Spleen (tissue), 11 donors: ENCODE results near the gene SNX10. TPM values are rescaled to one million over a fixed set of nuclear protein-coding genes. Genes with fewer than 3 reads are reported as not detected.

ENCODE experiments used
- DNase-seq: peaks from one replicate; pipeline ENCODE4 v3.0.0-alpha.2; 2020
- H3K27ac ChIP-seq, 8 donors: fragments of 200-600 bp; sonication (generic) in 7 of 8; 1 replicate in 4 of 8; 2 replicates in 4 of 8; pipeline versions ENCODE4 v1.5.0 to v1.8.0; 2016 to 2021; ENCODE audit warnings: inconsistent platforms in 4 of 8, mild to moderate bottlenecking in 4 of 8, moderate library complexity in 1 of 8
- H3K27me3 ChIP-seq, 7 donors: fragments of 200-600 bp; sonication (generic) in 6 of 7; replicated peaks in 1 of 7; 1 replicate in 4 of 7; 2 replicates in 3 of 7; pipeline versions ENCODE4 v1.5.0 to v1.8.0; 2016 to 2021; ENCODE audit warnings: inconsistent platforms in 3 of 7, mild to moderate bottlenecking in 1 of 7
- H3K36me3 ChIP-seq, 6 donors: fragments of 200-600 bp; sonication (generic) in 5 of 6; 1 replicate in 4 of 6; 2 replicates in 2 of 6; pipeline versions ENCODE4 v1.5.0 to v1.8.0; 2016 to 2021; ENCODE audit warnings: inconsistent platforms in 2 of 6
- H3K4me1 ChIP-seq, 6 donors: fragments of 200-600 bp; sonication (generic) in 5 of 6; 1 replicate in 3 of 6; 2 replicates in 3 of 6; pipeline versions ENCODE4 v1.5.0 to v1.8.0; 2016 to 2021; ENCODE audit warnings: inconsistent platforms in 3 of 6
- H3K4me3 ChIP-seq, 8 donors: fragments of 200-600 bp; sonication (generic) in 7 of 8; 1 replicate in 4 of 8; 2 replicates in 4 of 8; pipeline versions ENCODE4 v1.5.0 to v1.8.0; 2016 to 2021; ENCODE audit warnings: inconsistent platforms in 4 of 8, mild to moderate bottlenecking in 4 of 8, moderate library complexity in 2 of 8
- H3K9me3 ChIP-seq, 8 donors: fragments of 200-600 bp; sonication (generic) in 7 of 8; 1 replicate in 4 of 8; 2 replicates in 4 of 8; pipeline versions ENCODE4 v1.5.0 to v1.8.0; 2016 to 2021; ENCODE audit warnings: inconsistent platforms in 4 of 8
- CTCF ChIP-seq, 11 experiments: fragments of 200-600 bp in 7 of 11; fragments of 450-650 bp in 4 of 11; sonication (generic) in 4 of 11; IDR thresholded peaks in 8 of 11; conservative IDR thresholded peaks in 3 of 11; 1 replicate in 7 of 11; 2 replicates in 4 of 11; pipeline versions ENCODE4 v1.4.0 to v1.8.0; 2016 to 2021; ENCODE audit warnings: antibody characterized with exemption in 11 of 11, inconsistent platforms in 4 of 11, mild to moderate bottlenecking in 1 of 11
- POLR2A ChIP-seq, 3 donors: fragments of 450-650 bp; IDR thresholded peaks; one replicate each; pipeline ENCODE4 v1.5.1; 2017; ENCODE audit warnings: antibody characterized with exemption in 3 of 3, mild to moderate bottlenecking in 1 of 3
- POLR2AphosphoS5 ChIP-seq, 3 donors: sonication (generic); formaldehyde crosslinking; IDR thresholded peaks; one replicate each; pipeline ENCODE4 v1.5.1; 2017; ENCODE audit warnings: antibody characterized with exemption in 3 of 3
- WGBS, 5 donors: extraction: QIAGEN DNeasy Blood & Tissue Kit in 3 of 5; methylation state at CpG; one replicate each; pipeline versions ENCODE4 v1.1.5 to v1.1.7; 2013 to 2018; 5-methylcytosine and 5-hydroxymethylcytosine counted together
- intact Hi-C: fragments of 100-400 bp; cut with DNase I; formaldehyde crosslinking; loops from one replicate; pipeline ENCODE4 v1.15.0; 2023; ENCODE audit warnings: low total_unique reads
- polyA plus RNA-seq, 3 donors: library from polyadenylated mRNA; stranded (reverse); fragments of 200-250 nt; gene quantifications; one replicate each; pipeline ENCODE4 v1.2.1, GENCODE V29; 2013
- total RNA-seq, 7 donors: library from RNA; depleted of rRNA in 3 of 7; stranded (reverse); fragments of >200 nt in 3 of 7; fragmentation: NEBNext Ultra II Directional in 4 of 7; extraction: Animal tissue kit (Norgen Biotek cat#: 25700) in 4 of 7; gene quantifications; one replicate each; pipeline versions ENCODE4 v1.1.0 to v1.2.1, GENCODE V29; 2016 to 2021
- donor health status: healthy with polysubstance abuse.
- donor health status: DM: no; HTN: no; CAD: no; lungs with moderate emphysema.
- donor health status: DM: no; HTN: no; CAD: no.
- donor health status: Bipolar disorder and iron deficiency.
- donor health status: healthy.
- donor health status: DM: no; HTN: no; CAD: no.
- donor health status: DM: yes; HTN: yes; CAD: no.

SNX10 gene
- total and polyA plus RNA-seq, 10 donors: 20.8 to 46.3 (median 38.7) TPM

GRCh38 chr7:26265065-26265464 is 26.6 kb upstream of the SNX10 start:
- 79 to 85% (median 82%) methylated on average over 6 of the region's 6 CpGs for WGBS, 5 donors
- intact Hi-C loops: no loop called here
- TF ChIP-seq POLR2A (IDR thresholded peaks at IDR 0.05): no peak
- TF ChIP-seq CTCF (IDR thresholded peaks at IDR 0.05 in 8 of 11, conservative IDR thresholded peaks at IDR 0.05 in 3 of 11): no peak
- no peak for TF ChIP-seq POLR2AphosphoS5 (IDR thresholded peaks at IDR 0.05)

DNA sequence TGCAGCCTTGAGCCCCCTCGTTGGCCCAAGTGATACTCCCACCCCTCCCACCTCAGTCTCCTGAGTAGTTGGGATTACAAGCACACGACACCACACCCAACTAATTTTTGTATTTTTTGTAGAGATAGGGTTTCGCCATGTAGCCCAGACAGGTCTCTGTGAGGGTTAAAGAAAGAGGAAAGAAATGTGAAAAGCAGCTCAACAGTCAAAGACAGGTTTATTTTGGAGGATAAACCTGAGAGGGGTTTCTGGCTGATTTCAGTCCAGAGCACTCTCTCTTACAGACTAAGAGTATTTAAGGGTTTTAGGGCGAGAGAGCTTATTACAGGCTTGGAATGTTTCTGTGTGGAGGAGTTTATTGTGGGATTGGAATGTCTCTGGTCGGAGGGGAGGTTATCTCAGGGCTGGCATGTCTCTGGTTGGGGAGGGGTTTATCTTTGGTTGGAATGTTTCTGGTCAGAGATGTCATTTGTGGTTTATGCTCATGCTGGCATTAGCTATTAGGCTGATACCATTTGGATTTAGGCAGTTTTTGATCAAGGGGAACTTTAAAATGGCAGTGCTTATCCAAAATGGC is 26.1 kb upstream of the SNX10 start:
- Histone ChIP-seq H3K27ac (no peak overlapping the region), H3K27me3 (peaks cover 0 to 8% (median 0%) of the 10 kb centered on the region in 7 donors), H3K4me3 (no peak overlapping the region), H3K4me1 (no peaks in the 10 kb centered on the region), H3K36me3 (no peaks in the 10 kb centered on the region), H3K9me3 (peaks cover 0 to 16% (median 0%) of the 10 kb centered on the region in 8 donors)
- intact Hi-C loops: no loop called here
- TF ChIP-seq POLR2AphosphoS5 (IDR thresholded peaks at IDR 0.05) (no peak), CTCF (IDR thresholded peaks at IDR 0.05 in 8 of 11, conservative IDR thresholded peaks at IDR 0.05 in 3 of 11) (no peak), POLR2A (IDR thresholded peaks at IDR 0.05) (no peak)
- no peak for DNase-seq
- WGBS, 5 donors: 66 to 88% (median 86%) methylated on average over 5 of the region's 5 CpGs

More at GRCh38 chr7:26265065-26265464, 26.6 kb upstream of the SNX10 start:
- DNase-seq: no peak
- H3K4me3 ChIP-seq: no peak overlapping the region
- peaks cover 0 to 8% (median 0%) of the 10 kb centered on the region in 7 donors for H3K27me3 ChIP-seq
- H3K9me3 ChIP-seq: peaks cover 0 to 16% (median 0%) of the 10 kb centered on the region in 8 donors
- no peak overlapping the region for H3K27ac ChIP-seq
- no peaks in the 10 kb centered on the region for H3K4me1 ChIP-seq
- H3K36me3 ChIP-seq: no peaks in the 10 kb centered on the region

DNA sequence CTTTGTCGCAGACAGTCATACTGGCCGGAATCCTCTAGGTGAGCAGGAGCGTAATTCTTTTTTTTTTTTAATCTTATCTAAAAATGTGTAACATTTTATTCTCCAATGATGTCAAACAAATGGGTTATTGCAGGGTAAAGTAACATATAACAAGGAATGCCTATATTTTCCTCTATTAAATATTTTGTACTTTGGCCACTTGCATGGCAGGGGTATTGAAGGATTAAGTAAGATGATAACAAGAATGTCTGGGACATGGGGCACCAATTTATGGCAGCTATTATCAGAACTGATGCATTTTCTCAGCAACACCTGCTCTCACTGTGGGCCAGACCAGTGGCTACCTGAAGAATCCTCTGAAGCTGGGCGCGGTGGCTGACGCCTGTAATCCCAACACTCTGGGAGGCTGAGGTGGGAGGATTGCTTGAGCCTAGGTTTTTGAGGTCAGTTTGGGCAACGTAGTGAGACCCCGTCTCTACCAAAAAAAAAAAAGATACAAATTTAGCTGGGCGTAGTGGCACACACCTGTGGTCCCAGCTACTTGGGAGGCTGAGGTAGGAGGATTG is 24.0 kb upstream of the SNX10 start:
- H3K27ac ChIP-seq: no peak overlapping the region
- H3K4me1 ChIP-seq: no peaks in the 10 kb centered on the region
- intact Hi-C loops: no loop called here
- WGBS, 5 donors: 89 to 96% (median 95%) methylated on average over 9 of the region's 9 CpGs
- H3K9me3 ChIP-seq: peaks cover 0 to 16% (median 0%) of the 10 kb centered on the region in 8 donors
- no peaks in the 10 kb centered on the region for H3K36me3 ChIP-seq
- TF ChIP-seq CTCF (IDR thresholded peaks at IDR 0.05 in 8 of 11, conservative IDR thresholded peaks at IDR 0.05 in 3 of 11): no peak
- TF ChIP-seq POLR2AphosphoS5 (IDR thresholded peaks at IDR 0.05): no peak
- no peak for TF ChIP-seq POLR2A (IDR thresholded peaks at IDR 0.05)
- no peak overlapping the region for H3K4me3 ChIP-seq
- peaks cover 0 to 8% (median 0%) of the 10 kb centered on the region in 7 donors for H3K27me3 ChIP-seq
- no peak for DNase-seq

DNA sequence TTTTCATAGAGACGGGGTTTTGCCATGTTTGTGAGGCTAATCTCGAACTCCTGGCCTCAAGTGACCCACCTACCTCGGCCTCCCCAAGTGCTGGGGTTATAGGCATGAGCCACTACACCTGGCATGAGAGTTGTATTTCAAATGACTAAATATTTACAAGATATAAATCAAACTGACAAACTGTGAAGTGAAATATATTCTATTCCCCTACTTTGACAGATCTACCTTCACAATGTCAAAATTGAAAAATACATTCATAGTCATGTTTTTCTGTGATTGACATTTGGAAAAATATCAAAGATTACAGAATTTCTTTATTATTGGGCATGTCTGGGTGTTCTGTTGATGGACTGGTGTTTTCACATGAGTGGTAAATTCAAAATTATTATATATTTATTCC is 16.4 kb upstream of the SNX10 start:
- no peak for DNase-seq
- intact Hi-C loops: loop anchor here (5.0 kb wide), 1 partner anchor 87 kb away; no protein-coding TSS in a partner anchor
- Histone ChIP-seq H3K4me1 (peaks cover 0 to 20% (median 7%) of the 10 kb centered on the region in 6 donors), H3K27me3 (no peaks in the 10 kb centered on the region), H3K36me3 (no peaks in the 10 kb centered on the region), H3K27ac (no peak overlapping the region), H3K9me3 (no peaks in the 10 kb centered on the region), H3K4me3 (no peak overlapping the region)
- no peak for TF ChIP-seq POLR2A (IDR thresholded peaks at IDR 0.05)
- no peak for TF ChIP-seq CTCF (IDR thresholded peaks at IDR 0.05 in 8 of 11, conservative IDR thresholded peaks at IDR 0.05 in 3 of 11)
- no peak for TF ChIP-seq POLR2AphosphoS5 (IDR thresholded peaks at IDR 0.05)
- whole genome bisulfite sequencing, 5 donors: 79 to 97% (median 88%) methylated on average over 3 of the region's 3 CpGs
